Trophoblast cell (in vitro differentiated cells and primary cell): ENCODE data around the gene ISCU.

ENCODE experiments used
- DNase-seq, 2 donors: peaks; one replicate each; pipeline ENCODE4 v3.0.0-alpha.2; 2016
- H2AFZ ChIP-seq: 2 replicates; pipeline ENCODE4 v1.6.1; 2013; ENCODE audit warnings: low read length, moderate library complexity, mild to moderate bottlenecking; ENCODE audit not compliant: insufficient read depth, poor library complexity
- H2AK5ac ChIP-seq: 2 replicates; pipeline ENCODE4 v1.6.1; 2013; ENCODE audit warnings: mild to moderate bottlenecking, low read length
- H2BK120ac ChIP-seq: 2 replicates; pipeline ENCODE4 v1.6.1; 2013; ENCODE audit warnings: low read length, mild to moderate bottlenecking, moderate library complexity; ENCODE audit not compliant: insufficient read depth, poor library complexity
- H2BK12ac ChIP-seq: 2 replicates; pipeline ENCODE4 v1.6.1; 2013; ENCODE audit warnings: mild to moderate bottlenecking, low read length, moderate library complexity
- H2BK5ac ChIP-seq: 2 replicates; pipeline ENCODE4 v1.6.1; 2013; ENCODE audit warnings: low read length, low read depth, moderate library complexity, mild to moderate bottlenecking; ENCODE audit not compliant: poor library complexity
- H3K14ac ChIP-seq: 2 replicates; pipeline ENCODE4 v1.6.1; 2013; ENCODE audit warnings: mild to moderate bottlenecking, low read length
- H3K18ac ChIP-seq: 2 replicates; pipeline ENCODE4 v1.6.1; 2013; ENCODE audit warnings: mild to moderate bottlenecking, low read length
- H3K23ac ChIP-seq: 2 replicates; pipeline ENCODE4 v1.6.1; 2013; ENCODE audit warnings: low read length
- H3K27ac ChIP-seq: 2 replicates; pipeline ENCODE4 v1.5.1; 2013; ENCODE audit warnings: low read depth, mild to moderate bottlenecking, inconsistent platforms, low read length, moderate library complexity
- H3K27me3 ChIP-seq: 2 replicates; pipeline ENCODE4 v1.6.1; 2013; ENCODE audit warnings: inconsistent platforms, mild to moderate bottlenecking, low read length, moderate library complexity; ENCODE audit not compliant: insufficient read depth
- H3K36me3 ChIP-seq, 2 experiments: 1 replicate in 1 of 2; 2 replicates in 1 of 2; pipeline ENCODE4 v1.6.1; 2013; ENCODE audit warnings: low read length in 2 of 2, mild to moderate bottlenecking in 2 of 2, moderate library complexity in 1 of 2; ENCODE audit not compliant: insufficient read depth in 2 of 2, control insufficient read depth in 1 of 2
- H3K4ac ChIP-seq: 2 replicates; pipeline ENCODE4 v1.6.1; 2013; ENCODE audit warnings: low read depth, mild to moderate bottlenecking, low read length, moderate library complexity
- H3K4me1 ChIP-seq, 2 experiments: 1 replicate in 1 of 2; 2 replicates in 1 of 2; pipeline ENCODE4 v1.6.1; 2013; ENCODE audit warnings: low read length in 2 of 2, mild to moderate bottlenecking in 2 of 2, moderate library complexity in 1 of 2; ENCODE audit not compliant: insufficient read depth in 2 of 2, control insufficient read depth in 1 of 2
- H3K4me2 ChIP-seq: 2 replicates; pipeline ENCODE4 v1.6.1; 2013; ENCODE audit warnings: inconsistent platforms, mild to moderate bottlenecking, low read length, moderate library complexity
- H3K4me3 ChIP-seq: 2 replicates; pipeline ENCODE4 v1.5.1; 2013; ENCODE audit warnings: mild to moderate bottlenecking, low read depth, low read length, inconsistent platforms
- H3K79me1 ChIP-seq: one replicate; pipeline ENCODE4 v1.6.1; 2013; ENCODE audit warnings: low read length
- H3K79me2 ChIP-seq: 2 replicates; pipeline ENCODE4 v1.6.1; 2013; ENCODE audit warnings: low read length, mild to moderate bottlenecking; ENCODE audit not compliant: control insufficient read depth, insufficient read depth, poor library complexity
- H3K9ac ChIP-seq: 2 replicates; pipeline ENCODE4 v1.6.1; 2013; ENCODE audit warnings: mild to moderate bottlenecking, low read length
- H3K9me3 ChIP-seq: 2 replicates; pipeline ENCODE4 v1.6.1; 2013; ENCODE audit warnings: low read depth, mild to moderate bottlenecking, control low read depth, inconsistent platforms, low read length; ENCODE audit not compliant: insufficient read depth
- H4K12ac ChIP-seq: 2 replicates; pipeline ENCODE4 v1.6.1; 2013; ENCODE audit warnings: low read depth, mild to moderate bottlenecking, low read length, moderate library complexity
- H4K8ac ChIP-seq: 2 replicates; pipeline ENCODE4 v1.6.1; 2013; ENCODE audit warnings: low read depth, mild to moderate bottlenecking, low read length, moderate library complexity
- H4K91ac ChIP-seq: one replicate; pipeline ENCODE4 v1.6.1; 2013; ENCODE audit warnings: low read depth, mild to moderate bottlenecking, low read length, moderate library complexity
- WGBS: extraction: QIAGEN DNeasy Blood & Tissue Kit; methylation state at CpG from one replicate; pipeline ENCODE4 v1.1.7; 2013; ENCODE audit warnings: missing lambda C conversion rate; ENCODE audit not compliant: insufficient read length, insufficient coverage; ENCODE audit errors: extremely low coverage; 5-methylcytosine and 5-hydroxymethylcytosine counted together

ISCU gene

DNA sequence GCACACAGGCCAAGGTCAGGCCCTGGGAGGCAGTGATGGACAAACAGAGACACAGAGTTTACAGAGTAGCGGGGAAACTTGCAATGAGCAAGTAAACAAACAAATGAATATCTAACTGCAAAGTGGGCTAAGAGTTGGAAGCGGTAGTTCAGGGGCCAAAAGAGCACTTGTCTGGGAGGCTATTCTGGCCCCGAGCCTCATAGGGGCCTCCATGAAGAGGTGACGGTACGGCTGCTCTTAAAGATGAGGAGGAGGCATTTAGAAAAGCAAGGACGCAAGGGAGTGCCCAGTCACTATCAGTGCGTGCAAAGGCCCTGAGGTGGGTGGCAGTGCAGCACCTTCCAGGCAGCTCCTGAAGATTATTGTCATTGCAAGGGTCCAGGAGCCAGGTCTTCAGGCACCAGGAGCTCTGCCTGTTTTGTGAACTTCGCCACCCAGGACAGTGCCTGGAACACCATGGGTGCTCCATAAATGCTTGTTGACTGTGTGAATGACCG lies 39.9 kb downstream of the ISCU start:
- Histone ChIP-seq H3K27me3 (no peaks in the 10 kb centered on the region), H3K4me2 (no peak overlapping the region), H3K36me3 (no peaks in the 10 kb centered on the region), H3K18ac (no peak overlapping the region), H3K14ac (no peak overlapping the region), H4K91ac (no peak overlapping the region), H4K12ac (no peak overlapping the region), H2BK12ac (no peak overlapping the region), H3K27ac (no peak overlapping the region), H3K79me2 (peaks cover 1% of the 10 kb centered on the region), H2AFZ (no peak overlapping the region), H3K79me1 (peaks cover 13% of the 10 kb centered on the region), H2BK5ac (no peak overlapping the region), H3K4me3 (no peak overlapping the region), H3K23ac (no peak overlapping the region), H2BK120ac (no peak overlapping the region), H2AK5ac (no peak overlapping the region), H3K9me3 (peaks cover 3% of the 10 kb centered on the region), H4K8ac (no peak overlapping the region), H3K4me1 (peaks cover 9 to 18% of the 10 kb centered on the region in 2 experiments), H3K4ac (no peak overlapping the region), H3K9ac (no peak overlapping the region)
- DNase-seq, result no peak
- WGBS, result no CpG with 5 or more reads among the region's 9 CpGs

DNA sequence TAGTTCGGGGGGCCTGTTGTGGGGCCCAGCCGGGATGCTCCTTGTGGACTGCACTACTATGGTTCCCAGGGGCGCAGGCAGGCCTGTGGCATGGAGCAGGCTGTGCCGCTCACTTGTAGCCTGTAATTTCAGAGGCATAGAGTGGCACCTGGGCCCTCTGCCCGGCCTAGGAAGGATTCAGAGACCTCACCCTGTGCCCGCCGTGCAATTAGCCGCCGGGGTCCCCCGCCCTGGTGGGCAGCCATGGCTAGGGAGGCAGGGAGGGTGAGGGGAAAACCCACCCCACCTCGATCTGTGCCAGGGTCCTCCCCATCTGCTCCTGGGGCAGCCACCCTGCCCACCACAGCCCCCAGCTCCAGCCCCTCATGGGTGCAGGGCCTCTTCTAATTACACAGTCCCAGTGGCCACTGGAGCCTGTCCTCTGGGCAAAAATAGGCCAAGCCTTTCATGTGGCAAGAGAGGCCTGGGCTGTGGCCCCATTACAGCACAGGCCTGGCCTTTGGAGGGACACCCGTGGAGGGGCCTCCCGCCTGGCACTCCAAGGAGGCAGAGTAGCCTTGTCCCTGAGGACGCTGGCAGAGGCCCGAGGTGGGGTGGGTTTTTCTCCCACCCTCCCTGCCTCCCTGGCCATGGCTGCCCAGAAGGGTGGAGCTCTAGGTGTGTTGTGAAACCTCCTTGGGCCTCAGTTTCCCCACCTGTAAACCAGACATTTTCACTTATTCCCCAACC lies 40.7 kb downstream of the ISCU start:
- Histone ChIP-seq H4K8ac (no peak overlapping the region), H2BK120ac (peak overlapping the region; percentile 44), H3K23ac (no peak overlapping the region), H2BK12ac (peak overlapping the region; percentile 50), H3K4me3 (no peak overlapping the region), H3K14ac (peak overlapping the region; percentile 26), H3K18ac (no peak overlapping the region), H3K4me2 (no peak overlapping the region), H3K79me1 (peaks cover 6% of the 10 kb centered on the region), H3K79me2 (no peaks in the 10 kb centered on the region), H2BK5ac (no peak overlapping the region), H3K36me3 (no peaks in the 10 kb centered on the region), H3K27ac (no peak overlapping the region), H3K4me1 (peaks cover 3 to 10% of the 10 kb centered on the region in 2 experiments), H3K9ac (no peak overlapping the region), H4K91ac (peak overlapping the region; percentile 9), H2AK5ac (peak overlapping the region; percentile 22), H2AFZ (no peak overlapping the region), H3K4ac (no peak overlapping the region), H3K9me3 (peaks cover 3% of the 10 kb centered on the region), H4K12ac (no peak overlapping the region), H3K27me3 (no peaks in the 10 kb centered on the region)
- no CpG with 5 or more reads among the region's 15 CpGs for WGBS
- DNase-seq, result no peak

DNA sequence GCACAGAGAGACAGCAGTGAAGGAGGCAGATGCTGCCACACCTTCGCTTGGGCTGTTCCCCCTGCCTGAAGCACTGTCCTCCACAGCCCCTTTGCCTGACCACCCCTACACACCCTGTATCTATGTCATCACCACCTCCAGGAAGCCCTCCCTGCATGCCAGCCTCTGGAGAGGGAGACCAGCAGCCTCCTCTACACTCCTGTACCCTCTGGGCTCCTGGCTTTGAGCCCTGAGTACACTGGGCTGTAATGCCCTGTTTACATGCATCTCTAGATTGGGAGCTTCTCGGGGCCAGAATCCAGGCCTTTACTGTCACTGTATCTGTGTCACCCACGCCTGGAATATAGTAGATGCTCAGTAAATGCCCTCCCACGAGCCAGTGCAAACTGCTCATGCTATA lies 41.3 kb downstream of the ISCU start:
- Histone ChIP-seq H4K91ac (peak overlapping the region; percentile 9), H3K79me2 (no peaks in the 10 kb centered on the region), H3K14ac (no peak overlapping the region), H3K4me2 (no peak overlapping the region), H2BK120ac (no peak overlapping the region), H3K9me3 (peaks cover 3% of the 10 kb centered on the region), H2AFZ (no peak overlapping the region), H2AK5ac (peak overlapping the region; percentile 1), H3K9ac (no peak overlapping the region), H4K8ac (no peak overlapping the region), H3K4me3 (no peak overlapping the region), H3K79me1 (peaks cover 5% of the 10 kb centered on the region), H2BK12ac (peak overlapping the region; percentile 50), H4K12ac (no peak overlapping the region), H3K4me1 (peaks cover 0 to 7% of the 10 kb centered on the region in 2 experiments), H3K4ac (no peak overlapping the region), H3K27me3 (no peaks in the 10 kb centered on the region), H3K18ac (no peak overlapping the region), H3K36me3 (no peaks in the 10 kb centered on the region), H3K23ac (no peak overlapping the region), H3K27ac (no peak overlapping the region), H2BK5ac (no peak overlapping the region)
- no CpG with 5 or more reads among the region's 4 CpGs for WGBS
- no peak for DNase-seq

DNA sequence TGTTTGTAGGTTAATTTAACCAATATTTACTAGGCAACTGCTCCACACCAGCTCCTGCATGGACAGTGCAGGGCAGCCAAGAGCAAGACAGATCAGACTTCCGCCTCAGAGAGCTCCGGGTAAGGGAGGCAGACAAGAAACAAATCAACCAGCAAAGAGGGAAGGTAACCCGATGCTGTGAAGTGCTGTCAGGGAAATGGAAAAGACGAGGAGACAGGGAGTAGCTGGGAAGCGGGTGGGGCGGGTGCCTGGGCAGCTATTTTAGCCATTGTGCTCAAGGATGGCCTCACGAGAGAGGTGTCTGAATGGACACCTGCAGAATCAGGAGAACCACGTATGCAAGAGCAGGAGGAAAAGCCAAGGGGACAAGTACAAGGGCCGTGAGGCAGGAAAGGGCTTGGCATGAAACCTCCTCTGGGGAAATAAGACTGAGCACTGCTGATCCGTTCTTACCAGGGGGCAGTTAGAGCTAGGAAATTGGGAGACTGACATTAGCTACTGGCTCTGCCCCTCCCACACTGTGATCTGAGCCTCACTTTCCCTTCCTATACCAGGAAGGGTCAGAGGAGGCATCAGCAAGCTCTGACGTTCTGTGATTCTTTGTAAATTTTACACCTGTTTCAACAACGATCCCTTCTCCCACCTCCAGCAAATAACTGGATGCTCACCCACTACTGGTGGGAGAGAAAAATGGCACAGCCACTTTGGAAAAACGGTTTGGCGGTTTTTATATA lies 42.0 kb downstream of the ISCU start:
- peak overlapping the region; percentile 19 for H2BK12ac ChIP-seq
- H3K27me3 ChIP-seq, result no peaks in the 10 kb centered on the region
- peak overlapping the region; percentile 61 for H2AK5ac ChIP-seq
- no peak overlapping the region for H4K12ac ChIP-seq
- no peak overlapping the region for H3K4ac ChIP-seq
- H4K8ac ChIP-seq, result peak overlapping the region; percentile 7
- no peak for DNase-seq
- H2BK5ac ChIP-seq, result no peak overlapping the region
- peaks cover under 1 to 8% of the 10 kb centered on the region in 2 experiments for H3K4me1 ChIP-seq
- H3K36me3 ChIP-seq, result no peaks in the 10 kb centered on the region
- H3K18ac ChIP-seq, result no peak overlapping the region
- H3K79me2 ChIP-seq, result no peaks in the 10 kb centered on the region
- peak overlapping the region; percentile 19 for H4K91ac ChIP-seq
- no CpG with 5 or more reads among the region's 14 CpGs for WGBS
- H3K9me3 ChIP-seq, result peaks cover 3% of the 10 kb centered on the region
- no peak overlapping the region for H3K4me2 ChIP-seq
- H3K23ac ChIP-seq, result no peak overlapping the region
- no peak overlapping the region for H3K27ac ChIP-seq
- no peak overlapping the region for H3K14ac ChIP-seq
- H2AFZ ChIP-seq, result no peak overlapping the region
- H3K4me3 ChIP-seq, result no peak overlapping the region
- no peak overlapping the region for H3K9ac ChIP-seq
- H2BK120ac ChIP-seq, result no peak overlapping the region
- peaks cover 5% of the 10 kb centered on the region for H3K79me1 ChIP-seq
